ENCODE data around the gene LRRC34.

Gene LRRC34

DNA sequence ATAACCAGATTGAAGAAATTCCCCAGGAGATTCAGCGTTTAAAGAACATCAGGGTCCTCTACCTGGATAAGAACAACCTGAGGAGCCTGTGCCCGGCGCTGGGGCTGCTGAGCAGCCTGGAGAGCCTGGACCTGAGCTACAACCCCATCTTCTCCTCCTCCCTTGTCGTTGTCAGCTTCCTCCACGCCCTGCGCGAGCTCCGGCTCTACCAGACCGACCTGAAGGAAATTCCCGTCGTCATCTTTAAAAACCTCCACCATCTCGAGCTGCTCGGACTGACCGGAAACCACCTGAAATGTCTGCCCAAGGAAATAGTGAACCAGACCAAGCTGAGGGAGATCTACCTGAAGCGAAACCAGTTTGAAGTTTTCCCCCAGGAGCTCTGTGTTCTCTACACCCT, 9.4 kb upstream of the LRRC34 start:
- TF ChIP-seq, protein P1, sequence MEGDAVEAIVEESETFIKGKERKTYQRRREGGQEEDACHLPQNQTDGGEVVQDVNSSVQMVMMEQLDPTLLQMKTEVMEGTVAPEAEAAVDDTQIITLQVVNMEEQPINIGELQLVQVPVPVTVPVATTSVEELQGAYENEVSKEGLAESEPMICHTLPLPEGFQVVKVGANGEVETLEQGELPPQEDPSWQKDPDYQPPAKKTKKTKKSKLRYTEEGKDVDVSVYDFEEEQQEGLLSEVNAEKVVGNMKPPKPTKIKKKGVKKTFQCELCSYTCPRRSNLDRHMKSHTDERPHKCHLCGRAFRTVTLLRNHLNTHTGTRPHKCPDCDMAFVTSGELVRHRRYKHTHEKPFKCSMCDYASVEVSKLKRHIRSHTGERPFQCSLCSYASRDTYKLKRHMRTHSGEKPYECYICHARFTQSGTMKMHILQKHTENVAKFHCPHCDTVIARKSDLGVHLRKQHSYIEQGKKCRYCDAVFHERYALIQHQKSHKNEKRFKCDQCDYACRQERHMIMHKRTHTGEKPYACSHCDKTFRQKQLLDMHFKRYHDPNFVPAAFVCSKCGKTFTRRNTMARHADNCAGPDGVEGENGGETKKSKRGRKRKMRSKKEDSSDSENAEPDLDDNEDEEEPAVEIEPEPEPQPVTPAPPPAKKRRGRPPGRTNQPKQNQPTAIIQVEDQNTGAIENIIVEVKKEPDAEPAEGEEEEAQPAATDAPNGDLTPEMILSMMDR (conservative IDR thresholded peaks at IDR 0.05; ENCODE audit: low read depth), result no peak
- ChIA-PET CTCF (no interaction called here), POLR2A (ENCODE audit: low non-redundant PET) (no interaction called here)
- no peak overlapping the region for H3K27ac ChIP-seq
- DNase-seq (ENCODE audit: low spot score), result no peak

DNA sequence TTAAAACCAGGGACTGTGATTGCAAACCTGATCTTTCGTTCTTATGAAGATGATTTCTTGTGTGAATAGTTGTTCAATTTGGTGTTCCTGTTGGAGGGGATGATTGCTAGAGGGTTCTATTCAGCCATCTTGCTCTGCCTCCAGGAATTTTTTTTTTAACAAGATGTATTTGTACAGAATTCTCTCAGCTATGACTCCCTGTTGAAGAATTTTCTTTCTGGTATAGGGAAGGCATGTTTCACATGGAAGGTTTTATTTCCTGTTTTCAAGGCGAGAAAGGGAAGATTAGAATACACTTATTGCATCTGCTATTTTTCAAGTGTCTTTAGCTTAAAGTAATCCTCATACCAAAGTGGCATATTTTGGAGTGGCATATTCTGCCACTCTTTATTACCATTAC, 5.6 kb upstream of the LRRC34 start:
- no peak for DNase-seq (ENCODE audit: low spot score)
- no peak overlapping the region for H3K27ac ChIP-seq
- POLR2A ChIA-PET (ENCODE audit: low non-redundant PET), result no interaction called here
- TF ChIP-seq, protein P1 (conservative IDR thresholded peaks at IDR 0.05; ENCODE audit: low read depth), result no peak
- CTCF ChIA-PET, result no interaction called here

DNA sequence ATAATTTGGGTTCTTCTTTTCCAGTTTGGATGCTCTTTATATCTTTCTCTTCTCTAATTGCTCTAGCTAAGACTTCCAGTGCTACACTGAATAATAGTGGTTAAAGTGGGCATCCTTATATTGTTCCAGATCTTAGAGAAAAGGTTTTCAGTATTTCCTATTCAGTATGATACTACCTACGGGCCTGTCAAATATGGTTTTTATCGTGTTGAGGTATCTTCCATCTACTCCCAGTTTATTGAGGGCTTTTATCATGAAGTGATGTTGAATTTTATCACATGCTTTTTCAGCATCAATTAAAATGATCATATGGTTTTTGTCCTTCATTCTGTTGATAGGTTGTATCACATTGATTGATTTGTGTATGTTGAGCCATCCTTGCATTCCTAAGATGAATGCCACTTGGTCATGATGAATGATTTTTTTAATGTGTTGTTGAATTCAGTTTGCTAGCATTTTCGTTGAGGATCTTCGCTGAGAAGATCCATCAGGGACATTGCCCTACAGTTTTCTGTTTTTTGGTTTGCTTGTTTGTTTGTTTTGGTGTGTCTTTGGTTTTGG, 3.0 kb upstream of the LRRC34 start:
- no peak for DNase-seq (ENCODE audit: low spot score)
- H3K27ac ChIP-seq, result no peak overlapping the region
- POLR2A ChIA-PET (ENCODE audit: low non-redundant PET), result no interaction called here
- CTCF ChIA-PET, result no interaction called here
- TF ChIP-seq, protein P1 (conservative IDR thresholded peaks at IDR 0.05; ENCODE audit: low read depth), result no peak

DNA sequence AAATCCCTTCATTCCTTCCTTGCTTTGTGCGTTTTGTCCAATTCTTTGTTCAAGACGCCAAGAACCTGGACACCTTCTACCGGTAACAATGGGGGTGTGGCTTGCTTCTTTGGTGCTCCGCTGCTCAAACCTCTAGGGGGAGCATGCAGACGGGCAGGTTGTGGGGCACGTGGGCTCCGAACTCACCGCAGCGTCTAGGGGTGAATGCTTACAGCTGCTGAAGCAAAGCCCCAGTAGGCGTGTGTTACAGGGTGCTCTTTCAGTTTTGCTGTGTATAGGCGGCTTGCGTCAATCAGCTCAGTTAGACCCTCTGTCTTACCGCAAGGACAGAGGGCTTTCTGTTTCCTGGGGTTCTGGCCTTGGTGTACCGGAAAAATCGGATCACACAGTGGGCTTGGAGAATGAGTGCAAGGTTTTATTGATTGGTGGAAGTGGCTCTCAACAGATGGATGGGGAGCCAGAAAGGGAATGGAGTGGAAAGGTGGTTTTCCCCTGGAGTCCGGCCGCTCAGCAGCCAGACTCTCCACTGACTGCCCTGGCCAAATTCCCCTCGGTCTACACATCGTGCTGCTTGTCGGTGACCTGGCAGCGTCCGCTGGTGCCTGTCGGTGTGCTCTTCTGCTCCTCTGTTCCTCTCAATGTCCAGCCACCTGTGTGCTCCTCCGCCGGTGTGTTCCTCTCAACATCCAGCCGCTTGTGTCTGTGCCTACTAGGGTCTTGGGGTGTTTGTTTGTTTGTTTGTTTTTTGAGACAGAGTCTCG, 1.2 kb upstream of the LRRC34 start:
- CTCF ChIA-PET, result no interaction called here
- no peak overlapping the region for H3K27ac ChIP-seq
- no peak for DNase-seq (ENCODE audit: low spot score)
- TF ChIP-seq, protein P1 (conservative IDR thresholded peaks at IDR 0.05; ENCODE audit: low read depth), result no peak
- POLR2A ChIA-PET (ENCODE audit: low non-redundant PET), result no interaction called here

DNA sequence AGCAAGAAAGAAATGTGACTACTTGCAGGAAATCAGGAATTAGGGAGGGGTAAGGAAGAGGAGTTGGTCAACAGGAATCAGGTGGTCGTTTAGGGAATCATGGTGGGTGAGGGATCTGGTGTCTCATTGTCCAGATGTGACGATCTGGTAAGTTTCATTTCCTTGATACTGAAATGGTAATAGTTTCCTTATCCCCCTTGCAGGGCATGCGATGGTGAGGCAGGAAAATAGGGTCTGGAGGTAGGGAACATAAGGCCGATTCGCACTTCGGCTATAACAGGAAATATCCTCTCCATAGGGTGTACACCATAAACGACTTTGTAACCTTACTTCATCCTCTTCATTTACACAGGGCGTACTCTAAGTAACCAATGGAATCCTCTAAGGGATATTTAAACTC, 574 bp upstream of the LRRC34 start:
- TF ChIP-seq, protein P1 (conservative IDR thresholded peaks at IDR 0.05; ENCODE audit: low read depth), result no peak
- DNase-seq (ENCODE audit: low spot score), result no peak
- ChIA-PET CTCF (no interaction called here), POLR2A (ENCODE audit: low non-redundant PET) (no interaction called here)
- H3K27ac ChIP-seq, result no peak overlapping the region

DNA sequence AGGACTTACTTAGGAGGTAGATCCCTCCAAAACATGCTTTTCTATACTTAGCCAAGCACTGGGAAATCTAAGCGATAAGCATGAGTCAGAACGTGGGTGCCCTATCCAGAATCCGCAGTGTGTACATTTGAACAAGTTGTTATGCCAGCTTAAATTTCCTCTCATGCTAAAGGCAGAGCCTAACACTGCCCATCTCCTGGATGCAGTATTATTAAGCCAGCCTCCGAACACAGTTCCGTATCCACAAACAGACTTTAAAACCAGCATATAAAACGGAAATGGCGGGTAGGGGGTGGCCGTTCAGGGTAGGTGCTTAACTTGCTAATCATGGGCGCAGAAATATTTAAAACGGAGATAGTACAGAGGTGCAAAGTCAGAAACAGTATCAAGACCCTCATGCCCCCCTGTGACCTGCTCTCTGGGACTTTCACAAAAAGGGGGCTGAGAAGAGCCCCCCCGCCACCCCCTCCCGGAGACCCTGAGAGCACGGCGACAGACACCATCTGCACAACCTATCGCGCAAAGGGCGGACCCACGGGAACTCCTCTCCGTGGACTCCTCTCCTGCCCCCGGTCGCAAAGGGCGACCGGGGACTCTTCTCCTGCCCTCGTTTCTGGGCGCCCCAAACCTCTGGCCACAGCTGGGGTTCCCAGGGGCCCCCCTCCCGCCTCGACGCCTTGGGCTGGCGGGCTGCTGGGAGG, 923 bp downstream of the LRRC34 start:
- POLR2A ChIA-PET (ENCODE audit: low non-redundant PET), result no interaction called here
- CTCF ChIA-PET, result no interaction called here
- H3K27ac ChIP-seq, result no peak overlapping the region
- DNase-seq (ENCODE audit: low spot score), result no peak
- TF ChIP-seq, protein P1 (conservative IDR thresholded peaks at IDR 0.05; ENCODE audit: low read depth), result no peak
